CD4-positive, CD25-positive, alpha-beta regulatory T cell (primary cell): ENCODE data around the gene WDR18. TPM values are rescaled to one million over a fixed set of nuclear protein-coding genes. Genes with fewer than 3 reads are reported as not detected.

Experiments
- ATAC-seq, 2 donors: fragments of 150-1000 bp; cut with Tn5 transposase; one replicate each; pipeline ENCODE4 v1.10.0; 2021; ENCODE audit warnings: low read depth in 2 of 2, moderate number of reproducible peaks in 2 of 2, moderate library complexity in 1 of 2
- DNase-seq, 3 donors: peaks; one replicate each; pipeline versions ENCODE4 v3.0.0 to v3.0.0-alpha.2; 2012 to 2022; ENCODE audit warnings: mixed read lengths in 1 of 3
- H3K27ac ChIP-seq: one replicate; pipeline ENCODE4 v1.7.0; 2013; ENCODE audit warnings: mild to moderate bottlenecking, low read length; ENCODE audit not compliant: insufficient read depth, poor library complexity, severe bottlenecking
- H3K27me3 ChIP-seq: one replicate; pipeline ENCODE4 v1.7.0; 2013; ENCODE audit warnings: low read length; ENCODE audit not compliant: control insufficient read depth, insufficient read depth
- H3K36me3 ChIP-seq: one replicate; pipeline ENCODE4 v1.7.0; 2013; ENCODE audit warnings: mild to moderate bottlenecking, low read length, moderate library complexity; ENCODE audit not compliant: control insufficient read depth, insufficient read depth
- H3K4me1 ChIP-seq: 2 replicates; pipeline ENCODE4 v1.7.0; 2013; ENCODE audit warnings: mild to moderate bottlenecking, low read length; ENCODE audit not compliant: insufficient read depth, control insufficient read depth, poor library complexity, severe bottlenecking
- H3K4me3 ChIP-seq: one replicate; pipeline ENCODE4 v1.7.0; 2013; ENCODE audit warnings: low read depth, mild to moderate bottlenecking, low read length, moderate library complexity
- H3K9me3 ChIP-seq, 2 experiments: 1 replicate in 1 of 2; 2 replicates in 1 of 2; pipeline ENCODE4 v1.7.0; 2013; ENCODE audit warnings: low read length in 2 of 2, mild to moderate bottlenecking in 1 of 2, moderate library complexity in 1 of 2; ENCODE audit not compliant: control insufficient read depth in 2 of 2
- H3K27ac Mint-ChIP-seq, 3 donors: one replicate each; pipeline ENCODE4 v1.8.0; 2020 to 2022; ENCODE audit warnings: mild to moderate bottlenecking in 3 of 3, mixed read lengths in 3 of 3, moderate library complexity in 2 of 3
- H3K27me3 Mint-ChIP-seq: one replicate; pipeline ENCODE4 v1.8.0; 2022; ENCODE audit warnings: mild to moderate bottlenecking, mixed read lengths
- H3K36me3 Mint-ChIP-seq: one replicate; pipeline ENCODE4 v1.8.0; 2020; ENCODE audit warnings: mixed read lengths
- H3K4me1 Mint-ChIP-seq, 4 donors: one replicate each; pipeline ENCODE4 v1.8.0; 2020 to 2022; ENCODE audit warnings: mixed read lengths in 4 of 4, mild to moderate bottlenecking in 1 of 4
- H3K4me3 Mint-ChIP-seq, 4 donors: one replicate each; pipeline ENCODE4 v1.8.0; 2020 to 2022; ENCODE audit warnings: mild to moderate bottlenecking in 4 of 4, mixed read lengths in 4 of 4, moderate library complexity in 3 of 4
- H3K9me3 Mint-ChIP-seq, 7 donors: one replicate each; pipeline ENCODE4 v1.8.0; 2020 to 2022; ENCODE audit warnings: mixed read lengths in 7 of 7, mild to moderate bottlenecking in 3 of 7, moderate library complexity in 2 of 7
- polyA plus RNA-seq, 4 donors: library from polyadenylated mRNA; unstranded; fragments of 300-500 nt; fragmentation: Illumina TruSeq; gene quantifications; one replicate each; pipeline ENCODE4 v1.2.3, GENCODE V29; 2021
- total RNA-seq: library from RNA; stranded (reverse); gene quantifications from one replicate; pipeline ENCODE4 v1.2.3, GENCODE V29; 2022

Gene WDR18
- total and polyA plus RNA-seq, 5 donors from 2014 or later, result 23.8 to 71.1 (median 60.9) TPM

GRCh38 chr19:974564-975257 is 9.4 kb upstream of the WDR18 start:
- Mint-ChIP-seq H3K36me3 (peaks cover 12% of the 10 kb centered on the region), H3K27ac (no peak overlapping the region)

GRCh38 chr19:976476-976875 is 7.7 kb upstream of the WDR18 start:
- no peaks in the 10 kb centered on the region for H3K4me1 ChIP-seq
- H3K9me3 ChIP-seq, result no peaks in the 10 kb centered on the region
- Mint-ChIP-seq H3K27me3 (no peaks in the 10 kb centered on the region), H3K27ac (no peak overlapping the region), H3K9me3 (peaks cover 0 to 3% (median 0%) of the 10 kb centered on the region in 7 donors), H3K4me3 (no peak overlapping the region), H3K4me1 (no peaks in the 10 kb centered on the region), H3K36me3 (peaks cover 6% of the 10 kb centered on the region)
- H3K4me3 ChIP-seq, result no peak overlapping the region
- H3K27me3 ChIP-seq, result no peaks in the 10 kb centered on the region
- H3K27ac ChIP-seq, result no peak overlapping the region
- ATAC-seq (no peak), DNase-seq (no peak)
- peaks cover 2% of the 10 kb centered on the region for H3K36me3 ChIP-seq

More at GRCh38 chr19:974564-975257, 9.4 kb upstream of the WDR18 start:
- H3K36me3 ChIP-seq, result peaks cover 11% of the 10 kb centered on the region
- Mint-ChIP-seq H3K4me3 (no peak overlapping the region), H3K4me1 (no peaks in the 10 kb centered on the region), H3K27me3 (no peaks in the 10 kb centered on the region), H3K9me3 (peaks cover 0 to 5% (median 3%) of the 10 kb centered on the region in 7 donors)
- H3K27ac ChIP-seq, result no peak overlapping the region
- no peaks in the 10 kb centered on the region for H3K4me1 ChIP-seq
- ATAC-seq (no peak), DNase-seq (no peak)
- no peaks in the 10 kb centered on the region for H3K27me3 ChIP-seq
- peaks cover 5 to 7% of the 10 kb centered on the region in 2 experiments for H3K9me3 ChIP-seq
- no peak overlapping the region for H3K4me3 ChIP-seq

- Histone ChIP-seq H3K4me1 (no peaks in the 10 kb centered on the region), H3K9me3 (no peaks in the 10 kb centered on the region), H3K36me3 (no peaks in the 10 kb centered on the region), H3K27ac (no peak overlapping the region), H3K4me3 (no peak overlapping the region), H3K27me3 (no peaks in the 10 kb centered on the region)
- Mint-ChIP-seq H3K36me3 (peaks cover 6% of the 10 kb centered on the region), H3K9me3 (peaks cover 0 to 3% (median 0%) of the 10 kb centered on the region in 7 donors), H3K4me3 (no peak overlapping the region), H3K27ac (no peak overlapping the region), H3K27me3 (no peaks in the 10 kb centered on the region), H3K4me1 (no peaks in the 10 kb centered on the region)
- ATAC-seq (no peak), DNase-seq (no peak)
Measured at GRCh38 chr19:977058-977464, 7.1 kb upstream of the WDR18 start.

- H3K27ac ChIP-seq, result no peak overlapping the region
Measured at GRCh38 chr19:979318-979741, 4.8 kb upstream of the WDR18 start.

GRCh38 chr19:980133-980998 is 3.8 kb upstream of the WDR18 start:
- no peak for ATAC-seq
- Histone ChIP-seq H3K4me3 (no peak overlapping the region), H3K27ac (no peak overlapping the region), H3K4me1 (peaks cover 22% of the 10 kb centered on the region), H3K9me3 (no peaks in the 10 kb centered on the region), H3K27me3 (no peaks in the 10 kb centered on the region), H3K36me3 (no peaks in the 10 kb centered on the region)
- Mint-ChIP-seq H3K4me1 (peaks cover 0 to 18% (median 11%) of the 10 kb centered on the region in 4 donors), H3K9me3 (no peaks in the 10 kb centered on the region), H3K36me3 (no peaks in the 10 kb centered on the region), H3K4me3 (no peak overlapping the region), H3K27me3 (no peaks in the 10 kb centered on the region), H3K27ac (no peak overlapping the region)
- no peak for DNase-seq

More at GRCh38 chr19:979318-979741, 4.8 kb upstream of the WDR18 start:
- H3K27me3 Mint-ChIP-seq, result no peaks in the 10 kb centered on the region
- no peaks in the 10 kb centered on the region for H3K27me3 ChIP-seq
- peaks cover 17% of the 10 kb centered on the region for H3K4me1 ChIP-seq
- no peak overlapping the region for H3K4me3 ChIP-seq
- H3K36me3 ChIP-seq, result no peaks in the 10 kb centered on the region
- no peaks in the 10 kb centered on the region for H3K36me3 Mint-ChIP-seq
- no peak overlapping the region for H3K27ac Mint-ChIP-seq
- DNase-seq (no peak), ATAC-seq (no peak)
- no peak overlapping the region for H3K4me3 Mint-ChIP-seq
- no peaks in the 10 kb centered on the region for H3K9me3 ChIP-seq
- peaks cover 0 to 10% (median 5%) of the 10 kb centered on the region in 4 donors for H3K4me1 Mint-ChIP-seq
- H3K9me3 Mint-ChIP-seq, result no peaks in the 10 kb centered on the region

GRCh38 chr19:982567-983170 is 1.5 kb upstream of the WDR18 start:
- H3K4me1 Mint-ChIP-seq, result peaks cover 0 to 24% (median 13%) of the 10 kb centered on the region in 4 donors
- no peaks in the 10 kb centered on the region for H3K36me3 Mint-ChIP-seq
- H3K4me3 ChIP-seq, result no peak overlapping the region
- ATAC-seq, result peak; percentile 75 to 76
- H3K9me3 ChIP-seq, result no peaks in the 10 kb centered on the region
- no peaks in the 10 kb centered on the region for H3K27me3 ChIP-seq
- H3K27ac Mint-ChIP-seq, result peak overlapping the region in 1 of 3 donors; percentile 85
- H3K4me1 ChIP-seq, result peaks cover 22% of the 10 kb centered on the region
- no peak overlapping the region for H3K27ac ChIP-seq
- peak; percentile 63 to 70 (median 63) for DNase-seq
- no peaks in the 10 kb centered on the region for H3K27me3 Mint-ChIP-seq
- H3K36me3 ChIP-seq, result peaks cover 9% of the 10 kb centered on the region
- H3K9me3 Mint-ChIP-seq, result no peaks in the 10 kb centered on the region
- peak overlapping the region in 1 of 4 donors; percentile 19 for H3K4me3 Mint-ChIP-seq

GRCh38 chr19:986083-986482 is 1.9 kb downstream of the WDR18 start:
- Histone ChIP-seq H3K27me3 (no peaks in the 10 kb centered on the region), H3K9me3 (no peaks in the 10 kb centered on the region), H3K36me3 (peaks cover 15% of the 10 kb centered on the region), H3K4me1 (peaks cover 22% of the 10 kb centered on the region), H3K27ac (no peak overlapping the region), H3K4me3 (no peak overlapping the region)
- peak overlapping the region; percentile 72 to 94 (median 88) for H3K4me3 Mint-ChIP-seq
- H3K36me3 Mint-ChIP-seq, result no peaks in the 10 kb centered on the region
- H3K9me3 Mint-ChIP-seq, result no peaks in the 10 kb centered on the region
- H3K4me1 Mint-ChIP-seq, result peaks cover 0 to 24% (median 14%) of the 10 kb centered on the region in 4 donors
- H3K27ac Mint-ChIP-seq, result peak overlapping the region in 1 of 3 donors; percentile 45
- ATAC-seq, result no peak
- no peak for DNase-seq
- H3K27me3 Mint-ChIP-seq, result no peaks in the 10 kb centered on the region
